HS-27A (cell line): Measurements from ENCODE around the gene RNASE13.
"Not testable (repeated sequence)": the region's sequence is repeated elsewhere in the genome, so short reads cannot be mapped to it uniquely, and the experiment has no call there.

Source experiments
- DNase-seq: peaks from one replicate; pipeline ENCODE4 v3.0.0-alpha.2; 2012; ENCODE audit warnings: low read depth, missing footprints

The RNASE13 gene

DNA sequence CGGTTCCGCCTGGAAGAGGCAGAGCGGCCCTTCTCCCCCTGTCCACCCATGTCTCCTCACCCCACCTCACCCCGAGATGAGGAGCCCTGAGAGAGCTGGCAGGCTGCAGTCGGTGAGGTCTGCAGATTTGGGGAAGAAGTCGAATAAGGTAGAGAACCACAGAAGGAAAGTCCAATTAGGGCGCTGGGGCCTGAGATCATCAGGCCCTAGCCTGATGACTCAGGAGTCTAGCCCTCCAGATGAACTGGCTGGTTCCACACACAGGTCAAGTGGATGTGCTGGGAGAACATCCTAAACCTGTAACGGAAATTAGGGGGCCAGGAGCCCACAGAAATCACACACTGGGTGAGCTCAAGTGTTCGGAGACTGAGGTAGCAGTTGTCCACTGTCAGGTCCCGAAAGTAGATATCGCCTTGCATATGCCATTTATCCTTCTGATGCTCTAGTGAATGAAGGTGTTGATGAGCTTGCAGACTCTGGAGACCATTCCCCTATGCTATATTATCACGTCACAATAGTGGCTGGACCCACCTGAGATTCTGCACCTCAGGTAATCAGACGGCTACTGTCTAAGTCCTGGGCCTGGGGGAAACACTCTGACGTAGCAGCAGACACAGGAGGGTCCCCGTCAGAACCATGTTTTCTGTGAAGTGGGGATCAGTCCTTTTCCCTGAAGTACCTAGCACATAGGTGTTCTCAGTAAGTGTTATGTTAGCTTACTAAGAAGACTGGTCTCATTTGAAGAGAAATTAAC, 45.7 kb downstream of the RNASE13 start:
- DNase-seq: no peak

DNA sequence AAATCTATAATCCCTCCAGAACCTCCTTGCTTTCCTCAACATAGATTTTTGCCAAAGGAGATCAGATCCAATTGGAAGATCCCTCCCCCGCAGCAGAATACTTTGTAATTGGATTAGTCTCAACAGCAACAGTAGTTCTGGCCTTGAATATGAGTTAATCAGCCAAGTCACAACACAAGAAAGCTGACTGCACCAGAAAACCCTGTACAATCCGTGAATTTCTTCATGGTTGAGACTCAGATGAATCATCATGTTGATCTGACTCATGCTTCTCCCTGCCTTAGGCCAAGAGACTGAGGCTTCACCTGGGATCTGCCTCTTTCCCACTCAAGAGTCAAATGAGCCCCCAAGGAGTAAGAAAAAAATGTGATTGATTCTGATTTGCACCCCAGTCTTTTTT, 47.8 kb downstream of the RNASE13 start:
- DNase-seq: peak; percentile 79

DNA sequence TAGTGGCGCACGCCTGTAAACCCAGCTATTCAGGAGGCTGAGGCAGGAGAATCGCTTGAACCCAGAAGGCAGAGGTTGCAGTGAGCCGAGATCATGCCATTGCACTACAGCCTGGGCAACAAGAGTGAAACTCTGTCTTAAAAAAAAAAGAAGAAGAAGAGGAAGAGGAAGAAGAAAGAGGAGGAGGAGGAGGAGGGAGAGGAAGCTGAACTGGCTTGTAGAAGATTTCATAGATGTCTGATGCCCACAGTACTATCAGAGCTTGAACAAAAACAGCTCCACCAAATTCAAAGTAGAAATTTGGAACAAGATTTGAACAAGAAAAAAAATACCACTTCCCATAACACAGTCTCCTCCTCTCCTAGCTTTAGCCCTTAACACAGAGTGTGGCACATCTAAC, 49.0 kb downstream of the RNASE13 start:
- not testable (repeated sequence) for DNase-seq
